GM19397 (cell line): Measurements from ENCODE around the gene TAPBPL.
"Not testable (repeated sequence)": the region's sequence is repeated elsewhere in the genome, so short reads cannot be mapped to it uniquely, and the experiment has no call there.

ENCODE experiments used
- ATAC-seq: cut with Tn5 transposase; IDR thresholded peaks from one replicate; pipeline ENCODE4 v1.9.1; 2021; ENCODE audit warnings: mild to moderate bottlenecking, moderate library complexity; ENCODE audit not compliant: unreplicated experiment

The TAPBPL gene

DNA sequence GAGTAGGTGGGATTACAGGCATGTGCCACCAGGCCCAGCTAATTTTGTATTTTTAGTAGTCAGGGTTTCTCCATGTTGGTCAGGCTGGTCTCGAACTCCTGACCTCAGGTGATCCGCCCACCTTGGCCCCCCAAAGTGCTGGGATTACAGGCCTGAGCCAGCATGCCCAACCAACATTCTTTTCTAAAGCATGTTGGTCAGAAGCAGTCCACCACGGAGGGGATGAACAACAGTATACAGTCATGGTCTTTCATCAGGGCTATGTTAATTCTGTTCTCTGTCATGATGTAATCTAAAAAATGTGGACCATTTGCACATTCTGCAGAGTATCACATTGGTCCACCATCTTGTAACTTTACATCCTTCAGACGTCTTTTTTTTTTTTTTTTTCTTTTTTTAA, 37.6 kb downstream of the TAPBPL start:
- ATAC-seq = no peak

DNA sequence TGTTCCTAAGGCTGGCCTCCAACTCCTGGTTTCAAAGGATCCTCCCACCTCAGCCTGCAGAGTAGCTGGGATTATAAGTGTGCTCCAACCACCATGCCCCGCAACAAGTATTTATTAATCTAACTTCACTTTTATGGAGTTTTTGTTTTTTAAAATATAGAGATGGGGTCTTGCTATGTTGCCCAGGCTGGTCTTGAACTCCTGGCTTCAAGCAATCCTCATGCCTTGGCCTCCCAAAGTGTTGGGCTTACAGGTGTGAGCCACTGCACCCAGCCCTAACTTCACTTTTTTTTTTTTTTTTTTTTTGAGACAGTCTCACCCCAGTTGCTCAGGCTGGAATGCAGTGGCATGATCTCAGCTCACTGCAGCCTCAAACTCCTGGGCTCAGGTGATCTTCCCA, 38.8 kb downstream of the TAPBPL start:
- ATAC-seq = not testable (repeated sequence)

DNA sequence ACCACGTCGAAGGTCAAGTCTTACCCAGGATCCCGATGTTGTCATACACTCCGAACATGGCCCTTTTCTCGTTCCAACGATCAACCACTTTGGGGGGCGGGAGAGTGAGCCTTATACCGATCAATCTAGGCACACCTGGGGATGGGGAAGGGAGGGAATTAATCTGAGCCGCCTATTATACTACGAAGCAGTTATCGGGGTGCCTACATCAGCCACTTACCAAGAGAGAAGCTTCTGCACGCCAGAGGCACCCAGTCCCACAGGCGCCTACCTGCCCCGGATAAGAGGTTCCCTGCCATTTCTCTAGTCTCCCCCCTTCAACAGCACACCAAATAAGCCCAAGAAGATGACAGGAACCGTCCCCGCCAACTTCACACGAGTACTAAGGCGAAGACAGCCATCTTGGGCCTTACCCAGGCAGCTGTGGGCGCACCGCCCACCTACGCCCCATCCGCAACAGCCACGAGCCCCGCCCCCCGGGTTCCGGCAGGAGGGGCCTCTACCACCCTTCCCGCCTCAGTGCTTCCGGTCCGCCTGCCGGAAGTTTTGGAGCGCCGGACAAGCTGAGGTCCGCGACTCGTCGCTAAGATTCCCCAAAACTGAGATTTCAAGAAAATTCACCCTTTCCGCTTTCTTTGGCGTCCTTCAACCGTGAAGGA, 41.1 kb downstream of the TAPBPL start, which contains the start of gene MRPL51:
MRPL51 (minus strand) TSS at position 425 of the 659 bp plus-strand sequence; CDS start at position 299, 126 bp downstream.
- peak; percentile 73 for ATAC-seq

DNA sequence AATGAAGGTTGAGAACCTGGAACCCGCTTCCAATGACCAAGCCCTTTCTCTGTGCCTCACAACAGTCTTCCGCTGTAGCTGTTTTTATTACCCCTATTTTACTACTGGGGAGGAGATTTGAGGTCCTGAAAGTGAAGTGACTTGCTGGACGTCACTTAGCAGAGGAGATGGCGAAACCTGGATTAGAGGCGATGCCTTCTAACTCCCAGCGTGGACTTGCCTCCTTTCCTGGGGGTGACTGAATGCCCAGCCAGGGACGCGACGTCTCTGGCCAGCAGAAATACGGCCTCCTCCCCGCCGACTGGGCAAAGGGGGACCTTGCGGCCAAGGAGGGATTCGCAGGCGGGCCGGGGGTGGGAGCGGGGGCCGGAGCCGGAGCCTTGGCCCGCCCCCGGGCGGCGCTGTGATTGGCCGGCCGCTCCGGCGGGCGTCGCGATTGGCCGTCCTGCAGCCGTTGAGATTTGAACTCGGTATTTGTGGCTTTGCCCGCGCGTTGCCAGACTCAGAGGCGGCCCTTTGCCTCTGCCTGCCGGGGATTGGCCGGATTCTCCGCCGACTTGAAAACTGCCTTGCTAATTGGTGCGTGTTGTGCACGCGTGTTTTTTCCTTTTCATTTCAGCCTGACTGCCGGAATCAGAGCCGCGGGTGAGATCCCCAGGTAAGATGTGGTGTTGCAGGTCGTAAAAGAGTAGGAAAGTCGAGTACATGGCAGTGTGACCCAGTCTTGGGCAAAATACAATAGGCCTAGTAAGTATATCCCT, 41.8 kb downstream of the TAPBPL start, which contains the start of gene NCAPD2:
NCAPD2 (plus strand) TSS at position 606 of the 761 bp plus-strand sequence. CDS start 997 bp downstream, outside the sequence.
- peak; percentile 87 for ATAC-seq

DNA sequence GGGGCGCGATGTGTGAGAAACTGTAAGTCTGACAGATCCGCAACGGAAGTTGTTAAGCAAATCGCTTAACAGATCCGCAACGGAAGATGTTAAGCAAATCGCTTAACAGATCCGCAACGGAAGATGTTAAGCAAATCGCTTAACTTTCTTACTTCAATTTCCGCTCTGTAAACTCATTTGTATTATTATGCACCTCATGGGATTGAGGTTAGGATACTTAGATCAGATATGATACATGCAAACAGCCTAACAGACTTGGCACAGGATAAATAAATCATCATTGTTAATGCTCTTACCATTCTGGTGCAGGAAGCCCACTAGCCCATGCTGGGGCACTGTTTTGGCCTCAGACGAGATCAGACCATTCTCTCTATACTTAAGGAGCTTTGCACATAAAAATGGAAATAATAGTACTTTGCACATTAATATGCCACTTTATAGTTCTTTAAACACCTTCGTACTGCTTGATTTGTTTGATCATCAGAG, 42.5 kb downstream of the TAPBPL start:
- ATAC-seq = no peak

DNA sequence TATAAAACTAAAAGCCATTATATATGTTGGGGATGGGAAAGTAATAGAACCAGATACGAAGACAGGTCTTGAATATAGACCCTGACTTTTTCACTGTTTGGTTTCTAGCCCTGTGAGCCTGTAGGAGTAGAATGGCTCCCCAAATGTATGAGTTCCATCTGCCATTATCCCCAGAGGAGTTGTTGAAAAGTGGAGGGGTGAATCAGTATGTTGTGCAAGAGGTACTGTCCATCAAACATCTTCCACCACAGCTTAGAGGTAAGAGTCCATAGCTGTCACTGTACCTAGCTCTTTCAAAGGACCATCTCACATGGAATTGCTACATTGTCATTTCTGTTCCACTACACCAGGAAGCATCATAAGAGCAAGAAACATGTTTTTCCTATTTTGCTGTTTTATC, 43.1 kb downstream of the TAPBPL start:
- ATAC-seq = no peak

DNA sequence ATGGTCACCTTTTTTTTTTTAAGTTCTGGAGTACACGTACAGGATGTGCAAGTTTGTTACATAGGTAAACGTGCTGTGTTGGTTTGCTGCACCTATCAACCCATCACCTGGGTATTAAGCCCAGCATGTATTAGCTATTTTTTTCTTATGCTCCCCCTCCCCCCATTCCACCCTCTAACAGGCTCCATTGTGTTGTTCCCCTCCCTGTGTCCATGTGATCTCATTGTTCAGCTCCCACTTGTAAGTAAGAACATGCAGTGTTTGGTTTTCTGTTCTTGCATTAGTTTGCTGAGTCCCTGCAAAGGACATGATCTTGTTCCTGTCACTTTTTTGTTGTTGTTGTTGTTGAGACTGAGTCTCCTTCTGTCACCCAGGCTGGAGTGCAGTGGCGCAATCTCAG, 45.4 kb downstream of the TAPBPL start:
- ATAC-seq = not testable (repeated sequence)

DNA sequence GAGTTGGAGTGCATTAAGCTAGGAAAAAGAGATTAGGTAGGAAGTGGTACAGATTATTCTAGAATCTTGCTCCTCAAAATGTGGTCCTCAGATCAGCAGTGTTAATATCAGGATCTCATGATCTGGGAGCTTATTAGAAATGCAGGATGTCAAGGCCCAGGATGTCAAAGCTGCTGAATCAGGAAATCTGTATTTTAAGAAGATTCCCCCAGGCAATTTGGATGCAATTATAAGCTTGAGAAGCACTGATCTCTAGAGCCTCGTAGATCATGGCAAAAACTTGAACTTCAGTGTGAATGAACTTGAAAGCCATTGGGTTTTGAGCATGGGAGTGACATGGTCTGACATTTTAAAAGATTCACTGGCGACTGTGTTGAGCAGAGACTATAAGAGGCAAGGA, 48.6 kb downstream of the TAPBPL start:
- no peak for ATAC-seq

DNA sequence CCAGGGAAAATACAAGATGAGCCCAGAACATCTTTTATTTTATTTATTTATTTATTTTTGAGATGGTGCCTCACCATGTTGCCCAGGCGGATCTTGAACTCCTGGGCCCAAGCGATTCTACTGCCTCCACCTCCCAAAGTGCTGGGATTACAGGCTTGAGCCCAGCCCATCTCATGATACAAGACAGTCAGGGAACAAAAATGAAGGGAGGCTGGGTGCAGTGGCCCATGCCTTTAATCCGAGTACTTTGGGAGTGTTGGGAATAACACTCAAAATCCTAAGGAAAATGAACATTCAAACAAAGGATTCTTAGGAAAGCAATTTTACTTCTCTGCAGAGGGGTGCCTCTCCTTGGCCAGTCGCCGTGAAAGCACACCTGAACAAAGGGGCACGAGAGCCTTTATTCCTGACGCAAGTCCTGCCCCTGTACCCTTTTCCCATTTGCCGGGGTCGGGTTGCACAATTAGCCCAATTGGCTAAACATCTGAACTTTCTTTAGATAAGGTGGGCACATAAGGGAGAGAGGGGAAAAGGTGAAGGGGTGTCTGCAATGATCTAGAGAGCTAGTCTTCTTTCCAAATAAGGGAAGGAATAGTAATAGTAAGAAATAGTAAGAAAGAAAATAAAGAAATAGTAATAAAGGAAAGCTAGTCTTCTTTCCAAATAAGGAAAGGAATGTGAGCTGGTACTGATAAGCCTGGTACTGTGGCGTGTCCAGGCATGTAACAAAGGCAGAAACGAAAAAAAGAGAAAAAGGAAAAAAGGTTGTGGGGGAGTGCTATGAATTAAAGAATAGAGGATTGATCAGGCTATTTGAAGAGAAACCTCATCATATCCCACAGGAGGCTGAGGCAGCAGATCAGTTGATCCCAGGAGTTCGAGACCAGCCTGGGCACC, 55.5 kb downstream of the TAPBPL start:
- ATAC-seq = no peak

DNA sequence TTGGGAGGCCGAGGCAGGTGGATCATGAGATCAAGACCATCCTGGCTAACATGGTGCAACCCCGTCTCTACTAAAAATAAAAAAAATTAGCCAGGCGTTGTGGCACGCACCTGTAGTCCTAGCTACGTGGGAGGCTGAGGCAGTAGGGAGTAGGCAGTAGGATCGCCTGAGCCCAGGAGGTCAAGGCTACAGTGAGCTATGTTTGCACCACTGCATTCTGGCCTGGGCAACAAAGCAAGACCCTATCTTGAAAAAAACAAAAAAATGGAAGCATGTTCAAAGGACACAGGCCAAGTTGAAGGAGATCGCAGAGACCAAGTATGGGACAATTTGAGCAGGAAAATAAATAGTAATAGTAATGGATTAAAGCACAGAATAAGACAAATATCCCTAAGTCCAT, 56.2 kb downstream of the TAPBPL start:
- ATAC-seq = no peak
